Mesenchymal stem cell (in vitro differentiated cells and primary cell): ENCODE data around the gene ARHGAP24.

ENCODE experiments used
- DNase-seq: peaks from one replicate; pipeline ENCODE4 v3.0.0-alpha.2; 2013
- H2AFZ ChIP-seq: one replicate; pipeline ENCODE4 v1.6.1; 2013; ENCODE audit warnings: low read depth, mild to moderate bottlenecking, control low read depth, inconsistent platforms, low read length, moderate library complexity
- H2AK5ac ChIP-seq: 2 replicates; pipeline ENCODE4 v1.6.1; 2013; ENCODE audit warnings: low read length, moderate library complexity, mild to moderate bottlenecking, inconsistent platforms; ENCODE audit not compliant: severe bottlenecking
- H2BK120ac ChIP-seq: one replicate; pipeline ENCODE4 v1.6.1; 2013; ENCODE audit warnings: low read depth, mild to moderate bottlenecking, inconsistent platforms, low read length, moderate library complexity
- H2BK12ac ChIP-seq, 2 experiments: one replicate each; pipeline ENCODE4 v1.6.1; 2013; ENCODE audit warnings: inconsistent platforms in 2 of 2, low read length in 2 of 2, mild to moderate bottlenecking in 2 of 2, moderate library complexity in 2 of 2, control low read depth in 1 of 2
- H2BK15ac ChIP-seq: one replicate; pipeline ENCODE4 v1.6.1; 2013; ENCODE audit warnings: mild to moderate bottlenecking, low read depth, inconsistent platforms; ENCODE audit not compliant: poor library complexity, severe bottlenecking
- H2BK5ac ChIP-seq: 2 replicates; pipeline ENCODE4 v1.6.1; 2013; ENCODE audit warnings: low read depth, mild to moderate bottlenecking, low read length, control low read depth, inconsistent platforms; ENCODE audit not compliant: poor library complexity, severe bottlenecking
- H3K14ac ChIP-seq, 2 experiments: one replicate each; pipeline ENCODE4 v1.6.1; 2013; ENCODE audit warnings: inconsistent platforms in 2 of 2, low read length in 2 of 2, control low read depth in 1 of 2, mild to moderate bottlenecking in 1 of 2, moderate library complexity in 1 of 2
- H3K18ac ChIP-seq, 2 experiments: one replicate each; pipeline ENCODE4 v1.6.1; 2013; ENCODE audit warnings: inconsistent platforms in 2 of 2, low read length in 2 of 2, control low read depth in 1 of 2, low read depth in 1 of 2, mild to moderate bottlenecking in 1 of 2
- H3K23ac ChIP-seq, 2 experiments: one replicate each; pipeline ENCODE4 v1.6.1; 2013; ENCODE audit warnings: inconsistent platforms in 2 of 2, low read length in 2 of 2, mild to moderate bottlenecking in 2 of 2, moderate library complexity in 2 of 2, control low read depth in 1 of 2
- H3K27ac ChIP-seq: 2 replicates; pipeline ENCODE4 v1.5.1; 2013; ENCODE audit warnings: mild to moderate bottlenecking, moderate library complexity, low read length, control low read depth, inconsistent platforms; ENCODE audit not compliant: poor library complexity, severe bottlenecking
- H3K27me3 ChIP-seq, 2 experiments: 2 replicates each; pipeline versions ENCODE4 v1.6.1 to v1.7.0; 2013; ENCODE audit warnings: low read length in 2 of 2, mild to moderate bottlenecking in 2 of 2, moderate library complexity in 2 of 2, control low read depth in 1 of 2, inconsistent platforms in 1 of 2; ENCODE audit not compliant: control insufficient read depth in 1 of 2, insufficient read depth in 1 of 2
- H3K36me3 ChIP-seq, 2 experiments: 2 replicates each; pipeline versions ENCODE4 v1.6.1 to v1.7.0; 2013; ENCODE audit warnings: low read length in 2 of 2, control low read depth in 1 of 2, inconsistent platforms in 1 of 2, low read depth in 1 of 2, mild to moderate bottlenecking in 1 of 2; ENCODE audit not compliant: insufficient read depth in 2 of 2, control insufficient read depth in 1 of 2
- H3K4ac ChIP-seq, 2 experiments: one replicate each; pipeline ENCODE4 v1.6.1; 2013; ENCODE audit warnings: inconsistent platforms in 2 of 2, low read length in 2 of 2, mild to moderate bottlenecking in 2 of 2, moderate library complexity in 2 of 2, control low read depth in 1 of 2, low read depth in 1 of 2
- H3K4me1 ChIP-seq: 2 replicates; pipeline ENCODE4 v1.6.1; 2013; ENCODE audit warnings: low read depth, low read length, control low read depth; ENCODE audit not compliant: control insufficient read depth, insufficient read depth
- H3K4me2 ChIP-seq: 2 replicates; pipeline ENCODE4 v1.6.1; 2013; ENCODE audit warnings: low read length, mild to moderate bottlenecking, inconsistent platforms; ENCODE audit not compliant: poor library complexity, severe bottlenecking
- H3K4me3 ChIP-seq, 2 experiments: 2 replicates each; pipeline versions ENCODE4 v1.5.1 to v1.7.0; 2013; ENCODE audit warnings: low read length in 2 of 2, mild to moderate bottlenecking in 2 of 2, control low read depth in 1 of 2, low read depth in 1 of 2; ENCODE audit not compliant: insufficient read depth in 1 of 2
- H3K79me1 ChIP-seq: replicated peaks from 2 replicates; pipeline ENCODE4 v1.6.1; 2013; ENCODE audit warnings: mild to moderate bottlenecking, control low read depth, low read length, inconsistent platforms; ENCODE audit not compliant: poor library complexity, severe bottlenecking
- H3K9ac ChIP-seq: 2 replicates; pipeline ENCODE4 v1.7.0; 2013; ENCODE audit warnings: mild to moderate bottlenecking, low read length, moderate library complexity
- H3K9me3 ChIP-seq: 2 replicates; pipeline ENCODE4 v1.7.0; 2013; ENCODE audit warnings: mild to moderate bottlenecking, low read length; ENCODE audit not compliant: control insufficient read depth
- H4K8ac ChIP-seq: one replicate; pipeline ENCODE4 v1.6.1; 2013; ENCODE audit warnings: inconsistent platforms, mild to moderate bottlenecking, low read length, moderate library complexity
- H4K91ac ChIP-seq: one replicate; pipeline ENCODE4 v1.6.1; 2013; ENCODE audit warnings: mild to moderate bottlenecking, low read length, inconsistent platforms
- WGBS: methylation state at CpG from one replicate; pipeline ENCODE4 v1.1.7; 2013; ENCODE audit warnings: mixed read lengths; 5-methylcytosine and 5-hydroxymethylcytosine counted together

Gene ARHGAP24

DNA sequence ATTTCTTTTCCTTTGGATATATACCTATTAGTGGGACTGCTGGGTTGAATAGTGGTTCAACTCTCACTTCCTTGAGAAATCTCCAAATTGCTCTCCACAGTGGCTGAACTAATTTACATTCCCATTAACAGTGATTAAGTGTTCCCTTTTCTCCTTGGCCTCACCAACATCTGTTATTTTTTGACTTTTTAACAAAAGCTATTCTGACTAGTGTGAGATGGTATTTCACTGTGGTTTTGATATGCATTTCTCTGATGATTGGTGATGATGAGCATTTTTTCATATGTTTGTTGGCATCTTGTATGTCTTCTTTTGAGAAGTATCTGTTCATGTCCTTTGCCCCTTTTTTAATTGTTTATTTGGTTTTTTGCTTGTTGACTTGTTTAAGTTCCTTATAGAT is 471.9 kb downstream of the ARHGAP24 start:
- H4K91ac ChIP-seq = no peak overlapping the region
- no peak for DNase-seq
- H3K4me2 ChIP-seq = no peak overlapping the region
- H2AK5ac ChIP-seq = no peak overlapping the region
- no peak overlapping the region for H2BK120ac ChIP-seq
- H2AFZ ChIP-seq = no peak overlapping the region
- peaks cover 4% of the 10 kb centered on the region for H3K79me1 ChIP-seq
- no peak overlapping the region for H3K14ac ChIP-seq
- no peak overlapping the region for H3K4ac ChIP-seq
- H3K4me1 ChIP-seq = no peaks in the 10 kb centered on the region
- no peak overlapping the region for H2BK12ac ChIP-seq
- H4K8ac ChIP-seq = no peak overlapping the region
- H2BK15ac ChIP-seq = no peak overlapping the region
- H3K27me3 ChIP-seq = no peaks in the 10 kb centered on the region
- H3K36me3 ChIP-seq = peaks cover 0 to 18% of the 10 kb centered on the region in 2 experiments
- no peak overlapping the region for H3K9ac ChIP-seq
- no peak overlapping the region for H3K27ac ChIP-seq
- no peak overlapping the region for H3K18ac ChIP-seq
- H3K4me3 ChIP-seq = no peak overlapping the region
- H3K23ac ChIP-seq = no peak overlapping the region
- no peak overlapping the region for H2BK5ac ChIP-seq
- H3K9me3 ChIP-seq = no peaks in the 10 kb centered on the region

DNA sequence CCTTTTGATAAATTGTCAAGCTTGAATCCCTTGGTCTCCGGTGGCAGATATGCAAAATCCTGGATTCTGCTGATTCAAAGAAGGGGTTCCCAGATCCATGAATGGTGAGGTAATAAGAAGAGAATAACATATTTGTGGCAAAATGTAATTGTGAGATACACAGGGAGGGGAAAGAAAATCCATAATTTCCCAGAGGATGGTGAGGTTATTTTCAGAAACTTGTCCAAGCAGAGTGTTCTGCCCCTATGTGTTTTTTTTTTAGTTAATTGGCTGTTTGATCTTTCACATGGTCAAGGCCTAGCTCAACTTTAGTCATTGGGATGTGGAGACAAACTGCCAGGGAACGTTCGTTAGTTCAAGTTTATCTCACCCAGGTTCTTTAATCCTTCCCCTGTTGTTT is 476.1 kb downstream of the ARHGAP24 start:
- Histone ChIP-seq H3K14ac (no peak overlapping the region), H3K79me1 (peaks cover 3% of the 10 kb centered on the region), H4K91ac (no peak overlapping the region), H3K4me3 (no peak overlapping the region), H3K9ac (peak overlapping the region; percentile 8), H3K4me2 (no peak overlapping the region), H3K9me3 (no peaks in the 10 kb centered on the region), H3K36me3 (peaks cover 0 to 18% of the 10 kb centered on the region in 2 experiments), H4K8ac (no peak overlapping the region), H3K4me1 (peaks cover 5% of the 10 kb centered on the region), H2BK12ac (no peak overlapping the region), H2BK120ac (no peak overlapping the region), H3K4ac (no peak overlapping the region), H2BK5ac (no peak overlapping the region), H3K27me3 (no peaks in the 10 kb centered on the region), H2BK15ac (no peak overlapping the region), H3K27ac (no peak overlapping the region), H2AFZ (no peak overlapping the region), H2AK5ac (no peak overlapping the region), H3K18ac (no peak overlapping the region), H3K23ac (no peak overlapping the region)
- DNase-seq = no peak
- WGBS = 96% methylated on average over 1 of the region's 3 CpGs

DNA sequence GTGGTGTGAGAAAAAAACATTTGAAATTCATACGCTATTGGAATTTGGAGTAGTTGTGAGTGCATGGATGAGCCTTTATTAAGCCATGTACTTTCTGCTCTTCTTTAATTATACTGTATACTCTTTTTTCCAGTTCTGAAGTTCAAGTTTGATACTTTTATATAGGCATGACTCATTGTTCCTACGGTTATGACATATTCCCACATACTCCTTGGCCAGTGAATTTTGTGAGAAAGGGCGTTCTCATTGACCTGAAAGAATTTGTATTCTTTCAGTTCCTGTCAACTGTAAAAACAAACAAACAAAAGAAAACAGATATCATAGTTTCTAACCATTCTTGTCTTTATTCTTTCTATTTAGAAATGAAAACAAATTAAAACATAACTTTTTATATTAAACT is 477.6 kb downstream of the ARHGAP24 start:
- Histone ChIP-seq H3K4me2 (no peak overlapping the region), H2BK12ac (no peak overlapping the region), H2AK5ac (no peak overlapping the region), H3K27me3 (no peaks in the 10 kb centered on the region), H3K4me3 (no peak overlapping the region), H2BK15ac (no peak overlapping the region), H2AFZ (no peak overlapping the region), H2BK5ac (no peak overlapping the region), H3K9me3 (no peaks in the 10 kb centered on the region), H4K91ac (no peak overlapping the region), H3K4ac (no peak overlapping the region), H3K14ac (no peak overlapping the region), H2BK120ac (no peak overlapping the region), H3K27ac (no peak overlapping the region), H3K18ac (no peak overlapping the region), H4K8ac (no peak overlapping the region), H3K23ac (no peak overlapping the region), H3K79me1 (peaks cover 5% of the 10 kb centered on the region), H3K9ac (peak overlapping the region; percentile 67), H3K36me3 (peaks cover 0 to 20% of the 10 kb centered on the region in 2 experiments), H3K4me1 (peaks cover 7% of the 10 kb centered on the region)
- 69% methylated on average over 2 of the region's 3 CpGs for WGBS
- DNase-seq = peak; percentile 61

DNA sequence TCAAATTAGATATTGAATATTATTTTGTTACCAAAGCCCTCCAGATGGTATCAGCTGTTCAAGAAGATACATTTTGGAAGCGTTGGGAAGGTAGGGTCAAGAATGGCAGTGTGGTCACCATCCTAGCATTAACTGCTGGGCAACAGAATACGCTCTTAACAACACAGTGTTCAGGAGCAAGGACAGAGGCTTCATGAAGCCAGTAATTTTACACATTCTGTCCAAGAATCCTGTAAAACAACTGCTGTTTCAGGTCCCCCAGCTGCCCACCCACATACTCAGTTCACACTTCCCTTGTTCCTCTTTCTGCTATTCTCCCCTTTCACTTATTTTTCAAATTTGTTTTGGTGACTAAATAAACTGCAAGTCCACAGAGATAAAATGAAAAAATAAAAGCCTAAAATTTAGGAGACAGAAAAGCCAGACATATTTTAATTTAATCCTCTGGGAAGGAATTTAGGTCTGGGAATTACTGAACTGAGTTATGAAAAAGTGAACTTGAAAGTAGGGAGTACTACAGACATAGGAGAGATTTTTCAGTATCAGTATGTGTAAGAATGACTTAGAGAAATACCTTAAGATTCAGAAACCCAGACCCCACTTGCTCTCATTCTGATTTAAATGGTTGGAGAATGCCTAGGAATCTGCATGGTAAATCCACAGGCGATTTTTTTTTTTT is 478.2 kb downstream of the ARHGAP24 start:
- H3K9me3 ChIP-seq = no peaks in the 10 kb centered on the region
- no peak overlapping the region for H3K4ac ChIP-seq
- no peak overlapping the region for H3K18ac ChIP-seq
- peak overlapping the region; percentile 67 for H3K27ac ChIP-seq
- peaks cover 0 to 20% of the 10 kb centered on the region in 2 experiments for H3K36me3 ChIP-seq
- 74% methylated on average over 3 of the region's 3 CpGs for WGBS
- H3K27me3 ChIP-seq = no peaks in the 10 kb centered on the region
- H3K9ac ChIP-seq = peak overlapping the region; percentile 67
- H2BK5ac ChIP-seq = peak overlapping the region; percentile 70
- peaks cover 5% of the 10 kb centered on the region for H3K79me1 ChIP-seq
- no peak overlapping the region for H2BK15ac ChIP-seq
- H3K4me2 ChIP-seq = peak overlapping the region; percentile 33
- H2AFZ ChIP-seq = no peak overlapping the region
- no peak overlapping the region for H3K4me3 ChIP-seq
- no peak overlapping the region for H2BK120ac ChIP-seq
- H4K91ac ChIP-seq = no peak overlapping the region
- no peak overlapping the region for H4K8ac ChIP-seq
- H3K4me1 ChIP-seq = peaks cover 7% of the 10 kb centered on the region
- no peak for DNase-seq
- H3K14ac ChIP-seq = no peak overlapping the region
- no peak overlapping the region for H2BK12ac ChIP-seq
- H3K23ac ChIP-seq = no peak overlapping the region
- H2AK5ac ChIP-seq = peak overlapping the region; percentile 17
